Measurements from ENCODE around the gene FNDC4. TPM values are rescaled to one million over a fixed set of nuclear protein-coding genes. Genes with fewer than 3 reads are reported as not detected.
A peak's percentile ranks its signal among the peaks of the same experiment; 100 is the strongest.
"Not testable (repeated sequence)": the region's sequence is repeated elsewhere in the genome, so short reads cannot be mapped to it uniquely, and the experiment has no call there.

Gene FNDC4, protein sequence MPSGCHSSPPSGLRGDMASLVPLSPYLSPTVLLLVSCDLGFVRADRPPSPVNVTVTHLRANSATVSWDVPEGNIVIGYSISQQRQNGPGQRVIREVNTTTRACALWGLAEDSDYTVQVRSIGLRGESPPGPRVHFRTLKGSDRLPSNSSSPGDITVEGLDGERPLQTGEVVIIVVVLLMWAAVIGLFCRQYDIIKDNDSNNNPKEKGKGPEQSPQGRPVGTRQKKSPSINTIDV
- total RNA-seq (10 to 100 TPM; 11.4 to 51.0 TPM), polyA plus RNA-seq (100 to 1,000 TPM in 1 of 2 donors, 10 to 100 TPM in 1; 32.6 to 165 TPM)

DNA sequence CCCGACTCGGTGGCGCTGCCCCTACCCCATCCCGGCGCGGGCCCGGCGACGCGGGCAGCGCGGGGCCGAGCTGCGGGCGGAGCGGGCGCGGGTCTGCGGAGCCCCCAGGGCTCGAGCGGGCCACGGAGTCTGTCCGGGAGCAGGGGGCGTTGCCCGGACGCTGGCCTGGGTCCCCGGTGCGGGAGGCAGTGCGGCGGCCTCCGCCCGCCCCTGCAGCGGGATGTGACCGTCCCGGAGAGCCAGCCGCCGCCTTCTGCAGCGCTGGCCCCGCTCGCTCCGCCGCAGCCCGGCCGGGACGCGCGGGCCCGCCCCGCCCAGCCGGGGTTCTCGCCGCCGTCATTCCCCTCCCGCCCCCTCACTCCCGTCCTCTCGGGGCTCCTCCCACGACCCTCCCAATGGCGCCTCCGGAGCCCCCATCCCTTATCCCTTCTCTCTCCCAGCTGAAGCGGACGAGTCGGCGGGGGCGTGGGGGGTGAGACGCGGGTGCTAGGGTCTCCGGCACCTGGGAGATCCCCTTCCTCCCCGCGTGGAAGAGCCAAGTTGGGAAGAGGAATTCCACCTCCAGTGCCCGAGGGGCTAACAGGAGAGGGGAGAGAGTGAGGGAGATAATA, at the start of gene FNDC4:
Gene FNDC4, minus strand, starts transcription at position 257 of the 611 bp plus-strand sequence. CDS start 521 bp downstream, outside the sequence.
- H3K9me3 ChIP-seq (ENCODE audit: control insufficient read depth in 4 of 4, low read length in 3 of 4): no peaks in the 10 kb centered on the region
- H3K36me3 ChIP-seq (ENCODE audit: control insufficient read depth in 4 of 4, insufficient read depth in 3 of 4, low read depth in 1 of 4, low read length in 3 of 4): peaks cover 7 to 19% (median 12%) of the 10 kb centered on the region in 4 donors
- peaks cover 9 to 56% (median 30%) of the 10 kb centered on the region in 4 donors for H3K4me1 ChIP-seq (ENCODE audit: control insufficient read depth in 4 of 4, insufficient read depth in 4 of 4, low read length in 3 of 4)
- peak within 1 kb of the TSS; percentile 90 to 97 for H3K27ac ChIP-seq (ENCODE audit: low read depth in 1 of 2, low read length in 2 of 2)
- H3K9ac ChIP-seq (ENCODE audit: low read depth in 1 of 2, low read length in 2 of 2): peak within 1 kb of the TSS; percentile 70 to 82
- no peak for DNase-seq (ENCODE audit: low spot score)
- WGBS: under 1% methylated on average over 70 of the region's 70 CpGs
- no peaks in the 10 kb centered on the region for H3K27me3 ChIP-seq (ENCODE audit: control insufficient read depth in 4 of 4, insufficient read depth in 4 of 4, low read length in 3 of 4)
- TF ChIP-seq EGR1 (IDR thresholded peaks at IDR 0.05; ENCODE audit: low read depth in 2 of 2): peak in 1 of 2 donors; percentile 75
- no peak for TF ChIP-seq GABPA (IDR thresholded peaks at IDR 0.05 in 1 of 2, conservative IDR thresholded peaks at IDR 0.05 in 1 of 2)
- peak within 1 kb of the TSS; percentile 78 to 87 (median 82) for H3K4me3 ChIP-seq (ENCODE audit: low read depth in 1 of 3, low read length in 3 of 3)

DNA sequence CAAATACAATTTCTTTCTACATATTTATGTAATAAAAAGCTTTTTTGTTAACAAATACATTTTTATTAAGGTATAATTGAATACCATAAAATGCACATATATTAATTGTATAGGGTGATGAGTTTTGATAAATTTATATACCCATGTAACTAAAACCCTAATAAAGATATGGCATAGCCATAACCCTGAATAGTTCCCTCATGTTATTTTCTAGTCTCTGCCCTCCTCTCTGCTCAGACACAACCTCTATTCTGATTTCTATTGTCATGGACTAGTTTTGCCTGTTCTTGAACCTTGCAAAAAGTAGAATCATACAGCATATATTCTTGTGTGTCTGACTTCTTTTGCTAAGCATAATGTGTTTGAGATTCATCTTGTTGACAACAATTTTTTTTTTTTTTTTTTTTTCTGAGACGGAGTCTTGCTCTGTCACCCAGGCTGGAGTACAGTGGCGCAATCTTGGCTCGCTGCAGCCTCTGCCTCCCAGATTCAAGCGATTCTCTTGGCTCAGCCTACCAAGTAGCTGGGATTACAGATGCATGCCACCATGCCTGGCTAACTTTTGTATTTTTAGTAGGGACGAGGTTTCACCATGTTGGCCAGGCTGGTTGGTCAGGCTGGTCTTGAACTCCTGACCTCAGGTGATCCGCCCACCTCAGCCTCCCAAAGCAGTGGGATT, 49.3 kb upstream of the FNDC4 start:
- 87% methylated on average over 6 of the region's 6 CpGs for WGBS
- TF ChIP-seq HNF4G (IDR thresholded peaks at IDR 0.05) (no peak), SP1 (IDR thresholded peaks at IDR 0.05) (no peak), RAD21 (IDR thresholded peaks at IDR 0.05) (no peak), JUND (IDR thresholded peaks at IDR 0.05) (no peak), NR2F2 (IDR thresholded peaks at IDR 0.05) (no peak), YY1 (IDR thresholded peaks at IDR 0.05) (no peak), FOXA1 (IDR thresholded peaks at IDR 0.05) (no peak), HNF4A (conservative IDR thresholded peaks at IDR 0.05) (no peak), RXRA (IDR thresholded peaks at IDR 0.05) (no peak), TAF1 (conservative IDR thresholded peaks at IDR 0.05) (no peak), FOXA2 (IDR thresholded peaks at IDR 0.05) (no peak), EGR1 (IDR thresholded peaks at IDR 0.05; ENCODE audit: low read depth in 2 of 2) (no peak), GABPA (IDR thresholded peaks at IDR 0.05 in 1 of 2, conservative IDR thresholded peaks at IDR 0.05 in 1 of 2) (no peak)
- TF ChIP-seq, protein P1, sequence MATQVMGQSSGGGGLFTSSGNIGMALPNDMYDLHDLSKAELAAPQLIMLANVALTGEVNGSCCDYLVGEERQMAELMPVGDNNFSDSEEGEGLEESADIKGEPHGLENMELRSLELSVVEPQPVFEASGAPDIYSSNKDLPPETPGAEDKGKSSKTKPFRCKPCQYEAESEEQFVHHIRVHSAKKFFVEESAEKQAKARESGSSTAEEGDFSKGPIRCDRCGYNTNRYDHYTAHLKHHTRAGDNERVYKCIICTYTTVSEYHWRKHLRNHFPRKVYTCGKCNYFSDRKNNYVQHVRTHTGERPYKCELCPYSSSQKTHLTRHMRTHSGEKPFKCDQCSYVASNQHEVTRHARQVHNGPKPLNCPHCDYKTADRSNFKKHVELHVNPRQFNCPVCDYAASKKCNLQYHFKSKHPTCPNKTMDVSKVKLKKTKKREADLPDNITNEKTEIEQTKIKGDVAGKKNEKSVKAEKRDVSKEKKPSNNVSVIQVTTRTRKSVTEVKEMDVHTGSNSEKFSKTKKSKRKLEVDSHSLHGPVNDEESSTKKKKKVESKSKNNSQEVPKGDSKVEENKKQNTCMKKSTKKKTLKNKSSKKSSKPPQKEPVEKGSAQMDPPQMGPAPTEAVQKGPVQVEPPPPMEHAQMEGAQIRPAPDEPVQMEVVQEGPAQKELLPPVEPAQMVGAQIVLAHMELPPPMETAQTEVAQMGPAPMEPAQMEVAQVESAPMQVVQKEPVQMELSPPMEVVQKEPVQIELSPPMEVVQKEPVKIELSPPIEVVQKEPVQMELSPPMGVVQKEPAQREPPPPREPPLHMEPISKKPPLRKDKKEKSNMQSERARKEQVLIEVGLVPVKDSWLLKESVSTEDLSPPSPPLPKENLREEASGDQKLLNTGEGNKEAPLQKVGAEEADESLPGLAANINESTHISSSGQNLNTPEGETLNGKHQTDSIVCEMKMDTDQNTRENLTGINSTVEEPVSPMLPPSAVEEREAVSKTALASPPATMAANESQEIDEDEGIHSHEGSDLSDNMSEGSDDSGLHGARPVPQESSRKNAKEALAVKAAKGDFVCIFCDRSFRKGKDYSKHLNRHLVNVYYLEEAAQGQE (IDR thresholded peaks at IDR 0.05): no peak
- TF ChIP-seq, protein P2, sequence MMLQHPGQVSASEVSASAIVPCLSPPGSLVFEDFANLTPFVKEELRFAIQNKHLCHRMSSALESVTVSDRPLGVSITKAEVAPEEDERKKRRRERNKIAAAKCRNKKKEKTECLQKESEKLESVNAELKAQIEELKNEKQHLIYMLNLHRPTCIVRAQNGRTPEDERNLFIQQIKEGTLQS (IDR thresholded peaks at IDR 0.05): no peak
- TF ChIP-seq, protein P3, sequence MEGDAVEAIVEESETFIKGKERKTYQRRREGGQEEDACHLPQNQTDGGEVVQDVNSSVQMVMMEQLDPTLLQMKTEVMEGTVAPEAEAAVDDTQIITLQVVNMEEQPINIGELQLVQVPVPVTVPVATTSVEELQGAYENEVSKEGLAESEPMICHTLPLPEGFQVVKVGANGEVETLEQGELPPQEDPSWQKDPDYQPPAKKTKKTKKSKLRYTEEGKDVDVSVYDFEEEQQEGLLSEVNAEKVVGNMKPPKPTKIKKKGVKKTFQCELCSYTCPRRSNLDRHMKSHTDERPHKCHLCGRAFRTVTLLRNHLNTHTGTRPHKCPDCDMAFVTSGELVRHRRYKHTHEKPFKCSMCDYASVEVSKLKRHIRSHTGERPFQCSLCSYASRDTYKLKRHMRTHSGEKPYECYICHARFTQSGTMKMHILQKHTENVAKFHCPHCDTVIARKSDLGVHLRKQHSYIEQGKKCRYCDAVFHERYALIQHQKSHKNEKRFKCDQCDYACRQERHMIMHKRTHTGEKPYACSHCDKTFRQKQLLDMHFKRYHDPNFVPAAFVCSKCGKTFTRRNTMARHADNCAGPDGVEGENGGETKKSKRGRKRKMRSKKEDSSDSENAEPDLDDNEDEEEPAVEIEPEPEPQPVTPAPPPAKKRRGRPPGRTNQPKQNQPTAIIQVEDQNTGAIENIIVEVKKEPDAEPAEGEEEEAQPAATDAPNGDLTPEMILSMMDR (IDR thresholded peaks at IDR 0.05; ENCODE audit: low read depth, low read length, missing input control): no peak
- TF ChIP-seq, protein P4, sequence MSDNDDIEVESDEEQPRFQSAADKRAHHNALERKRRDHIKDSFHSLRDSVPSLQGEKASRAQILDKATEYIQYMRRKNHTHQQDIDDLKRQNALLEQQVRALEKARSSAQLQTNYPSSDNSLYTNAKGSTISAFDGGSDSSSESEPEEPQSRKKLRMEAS (IDR thresholded peaks at IDR 0.05): no peak
- TF ChIP-seq, protein P5, sequence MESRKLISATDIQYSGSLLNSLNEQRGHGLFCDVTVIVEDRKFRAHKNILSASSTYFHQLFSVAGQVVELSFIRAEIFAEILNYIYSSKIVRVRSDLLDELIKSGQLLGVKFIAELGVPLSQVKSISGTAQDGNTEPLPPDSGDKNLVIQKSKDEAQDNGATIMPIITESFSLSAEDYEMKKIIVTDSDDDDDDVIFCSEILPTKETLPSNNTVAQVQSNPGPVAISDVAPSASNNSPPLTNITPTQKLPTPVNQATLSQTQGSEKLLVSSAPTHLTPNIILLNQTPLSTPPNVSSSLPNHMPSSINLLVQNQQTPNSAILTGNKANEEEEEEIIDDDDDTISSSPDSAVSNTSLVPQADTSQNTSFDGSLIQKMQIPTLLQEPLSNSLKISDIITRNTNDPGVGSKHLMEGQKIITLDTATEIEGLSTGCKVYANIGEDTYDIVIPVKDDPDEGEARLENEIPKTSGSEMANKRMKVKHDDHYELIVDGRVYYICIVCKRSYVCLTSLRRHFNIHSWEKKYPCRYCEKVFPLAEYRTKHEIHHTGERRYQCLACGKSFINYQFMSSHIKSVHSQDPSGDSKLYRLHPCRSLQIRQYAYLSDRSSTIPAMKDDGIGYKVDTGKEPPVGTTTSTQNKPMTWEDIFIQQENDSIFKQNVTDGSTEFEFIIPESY (IDR thresholded peaks at IDR 0.05): no peak

DNA sequence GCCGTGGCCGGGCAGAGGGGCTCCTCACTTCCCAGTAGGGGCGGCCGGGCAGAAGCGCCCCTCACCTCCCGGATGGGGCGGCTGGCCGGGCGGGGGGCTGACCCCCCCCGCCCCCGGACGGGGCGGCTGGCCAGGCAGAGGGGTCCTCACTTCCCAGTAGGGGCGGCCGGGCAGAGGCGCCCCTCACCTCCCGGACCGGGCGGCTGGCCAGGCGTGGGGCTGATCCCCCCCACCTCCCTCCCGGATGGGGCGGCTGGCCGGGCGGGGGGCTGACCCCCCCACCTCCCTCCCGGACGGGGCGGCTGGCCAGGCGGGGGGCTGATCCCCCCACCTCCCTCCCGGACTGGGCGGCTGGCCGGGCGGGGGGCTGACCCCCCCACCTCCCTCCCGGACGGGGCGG, 44.6 kb upstream of the FNDC4 start:
- not testable (repeated sequence) for DNase-seq (ENCODE audit: low spot score); H3K9me3 ChIP-seq (ENCODE audit: control insufficient read depth in 4 of 4, low read length in 3 of 4); H3K27me3 ChIP-seq (ENCODE audit: control insufficient read depth in 4 of 4, insufficient read depth in 4 of 4, low read length in 3 of 4); H3K9ac ChIP-seq (ENCODE audit: low read depth in 1 of 2, low read length in 2 of 2); H3K4me3 ChIP-seq (ENCODE audit: low read depth in 1 of 3, low read length in 3 of 3); H3K36me3 ChIP-seq (ENCODE audit: control insufficient read depth in 4 of 4, insufficient read depth in 3 of 4, low read depth in 1 of 4, low read length in 3 of 4); H3K27ac ChIP-seq (ENCODE audit: low read depth in 1 of 2, low read length in 2 of 2); H3K4me1 ChIP-seq (ENCODE audit: control insufficient read depth in 4 of 4, insufficient read depth in 4 of 4, low read length in 3 of 4)
- WGBS: 97% methylated on average over 19 of the region's 35 CpGs

More for the DNA sequence above, 49.3 kb upstream of the FNDC4 start:
- Histone ChIP-seq H3K9ac (ENCODE audit: low read depth in 1 of 2, low read length in 2 of 2) (no peak overlapping the region), H3K36me3 (ENCODE audit: control insufficient read depth in 4 of 4, insufficient read depth in 3 of 4, low read depth in 1 of 4, low read length in 3 of 4) (no peaks in the 10 kb centered on the region), H3K27ac (ENCODE audit: low read depth in 1 of 2, low read length in 2 of 2) (no peak overlapping the region), H3K4me1 (ENCODE audit: control insufficient read depth in 4 of 4, insufficient read depth in 4 of 4, low read length in 3 of 4) (no peaks in the 10 kb centered on the region), H3K27me3 (ENCODE audit: control insufficient read depth in 4 of 4, insufficient read depth in 4 of 4, low read length in 3 of 4) (no peaks in the 10 kb centered on the region), H3K9me3 (ENCODE audit: control insufficient read depth in 4 of 4, low read length in 3 of 4) (no peaks in the 10 kb centered on the region), H3K4me3 (ENCODE audit: low read depth in 1 of 3, low read length in 3 of 3) (no peak overlapping the region)
- DNase-seq (ENCODE audit: low spot score): no peak
